ENCODE measurements around the gene TXNDC2. TPM values are rescaled to one million over a fixed set of nuclear protein-coding genes. Genes with fewer than 3 reads are reported as not detected.

TXNDC2 gene
- total and polyA plus RNA-seq, 9 of the 15 experiments (the other 6 are each of a cell fraction or from before 2014, with no cell fraction given): 1.2 to 4.9 (median 2.3) TPM

GRCh38 chr18:9913526-9914333 is 28.0 kb downstream of the TXNDC2 start, which contains the start of gene VAPA (continued):
- peak; percentile 71 for TF ChIP-seq E2F8 (IDR thresholded peaks at IDR 0.05; ENCODE audit: low read depth, partially characterized antibody)
- TF ChIP-seq BHLHE40 (IDR thresholded peaks at IDR 0.05; ENCODE audit: low read length): peak; percentile 89
- peak; percentile 97 for TF ChIP-seq RBBP5 (IDR thresholded peaks at IDR 0.05; ENCODE audit: borderline replicate concordance, insufficient read depth, low read length, poor library complexity, severe bottlenecking)
- peak; percentile 74; the same call in 1 of the 2 replicates for TF ChIP-seq ZNF175 (CRISPR knock-in tag; IDR thresholded peaks at IDR 0.05; ENCODE audit: low read depth)
- 0 out of 2 replicates have a peak, but pooled peaks have one; percentile 17 for TF ChIP-seq NFE2 (IDR thresholded peaks at IDR 0.05; ENCODE audit: low read depth)
- TF ChIP-seq CBFA2T2 (conservative IDR thresholded peaks at IDR 0.05): no peak
- TF ChIP-seq LARP7 (IDR thresholded peaks at IDR 0.05): no peak
- TF ChIP-seq ZNF174 (CRISPR knock-in tag; IDR thresholded peaks at IDR 0.05): no peak
- peak; percentile 49 for TF ChIP-seq EP300 (IDR thresholded peaks at IDR 0.05; ENCODE audit: low read length)
- no peak for TF ChIP-seq ZNF398 (CRISPR knock-in tag; IDR thresholded peaks at IDR 0.05)
- TF ChIP-seq ZNF699 (CRISPR knock-in tag; IDR thresholded peaks at IDR 0.05; ENCODE audit: insufficient replicate concordance): no peak
- no peak for TF ChIP-seq FOXJ2 (tag; IDR thresholded peaks at IDR 0.05)
- peak; percentile 78 for TF ChIP-seq ELF2 (CRISPR knock-in tag; IDR thresholded peaks at IDR 0.05)
- no peak for TF ChIP-seq HMG20A (CRISPR knock-in tag; conservative IDR thresholded peaks at IDR 0.05)
- peak in 1 of 2 experiments; percentile 51; a peak in 1 of 3 replicates for TF ChIP-seq CBX3 (IDR thresholded peaks at IDR 0.05; ENCODE audit: borderline replicate concordance in 1 of 2, low read length in 2 of 2)
- no peak for TF ChIP-seq TAF15 (IDR thresholded peaks at IDR 0.05; ENCODE audit: low read depth, low read length)
- peak; percentile 81 for TF ChIP-seq SMAD4 (CRISPR knock-in tag; conservative IDR thresholded peaks at IDR 0.05)
- no peak for TF ChIP-seq ZFP30 (CRISPR knock-in tag; IDR thresholded peaks at IDR 0.05; ENCODE audit: borderline replicate concordance)

Measured in K562 (cell line).